Measurements from ENCODE around the gene EVC.

The EVC gene

DNA sequence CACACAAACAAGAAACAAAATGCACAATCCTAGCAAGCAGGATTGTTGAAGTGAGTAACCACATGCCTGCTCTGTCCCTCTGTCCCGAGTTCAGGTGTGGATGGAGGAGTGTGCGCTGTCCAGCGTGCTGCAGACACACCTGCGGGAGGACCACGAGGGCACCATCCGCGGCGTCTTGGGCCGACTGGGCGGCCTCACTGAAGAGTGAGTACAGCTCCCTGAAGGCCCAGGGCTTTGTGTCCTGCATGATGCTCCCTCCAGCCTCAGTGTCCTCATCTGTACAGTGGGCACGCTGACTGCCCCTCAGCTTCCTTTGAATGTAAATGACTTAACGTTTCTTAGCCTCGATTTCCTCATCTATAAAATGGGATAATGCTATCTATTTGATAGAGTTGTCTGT, 82.5 kb downstream of the EVC start:
- Histone ChIP-seq H3K27me3 (ENCODE audit: insufficient read depth, low read depth, severe bottlenecking) (no peaks in the 10 kb centered on the region), H3K9me3 (ENCODE audit: severe bottlenecking) (no peaks in the 10 kb centered on the region), H3K4me3 (ENCODE audit: low read depth, low read length) (no peak overlapping the region), H3K27ac (no peak overlapping the region), H3K36me3 (peaks cover 58% of the 10 kb centered on the region)
- DNase-seq: no peak
- TF ChIP-seq, protein P1, sequence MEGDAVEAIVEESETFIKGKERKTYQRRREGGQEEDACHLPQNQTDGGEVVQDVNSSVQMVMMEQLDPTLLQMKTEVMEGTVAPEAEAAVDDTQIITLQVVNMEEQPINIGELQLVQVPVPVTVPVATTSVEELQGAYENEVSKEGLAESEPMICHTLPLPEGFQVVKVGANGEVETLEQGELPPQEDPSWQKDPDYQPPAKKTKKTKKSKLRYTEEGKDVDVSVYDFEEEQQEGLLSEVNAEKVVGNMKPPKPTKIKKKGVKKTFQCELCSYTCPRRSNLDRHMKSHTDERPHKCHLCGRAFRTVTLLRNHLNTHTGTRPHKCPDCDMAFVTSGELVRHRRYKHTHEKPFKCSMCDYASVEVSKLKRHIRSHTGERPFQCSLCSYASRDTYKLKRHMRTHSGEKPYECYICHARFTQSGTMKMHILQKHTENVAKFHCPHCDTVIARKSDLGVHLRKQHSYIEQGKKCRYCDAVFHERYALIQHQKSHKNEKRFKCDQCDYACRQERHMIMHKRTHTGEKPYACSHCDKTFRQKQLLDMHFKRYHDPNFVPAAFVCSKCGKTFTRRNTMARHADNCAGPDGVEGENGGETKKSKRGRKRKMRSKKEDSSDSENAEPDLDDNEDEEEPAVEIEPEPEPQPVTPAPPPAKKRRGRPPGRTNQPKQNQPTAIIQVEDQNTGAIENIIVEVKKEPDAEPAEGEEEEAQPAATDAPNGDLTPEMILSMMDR (IDR thresholded peaks at IDR 0.05; ENCODE audit: low read depth, low read length): no peak

DNA sequence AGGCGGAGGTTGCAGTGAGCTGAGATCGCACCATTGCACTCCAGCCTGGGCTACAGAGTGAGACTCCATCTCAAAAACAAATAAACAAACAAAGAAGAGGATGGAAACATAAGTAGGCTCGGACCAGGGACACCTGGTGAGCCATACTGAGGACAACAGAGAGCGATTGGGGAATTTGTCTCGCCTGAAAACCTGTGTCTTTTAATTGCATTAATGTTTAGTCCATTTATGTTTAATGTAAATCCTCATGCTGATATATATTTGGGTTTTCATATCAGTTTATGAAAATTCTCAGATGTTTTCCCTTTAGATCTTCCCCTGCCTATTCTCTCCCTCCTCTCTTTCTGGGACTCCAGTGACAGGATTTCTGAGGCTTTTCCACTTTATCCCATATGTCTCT, 84.6 kb downstream of the EVC start:
- TF ChIP-seq, protein P1 (IDR thresholded peaks at IDR 0.05; ENCODE audit: low read depth, low read length): no peak
- Histone ChIP-seq H3K27ac (no peak overlapping the region), H3K36me3 (peaks cover 60% of the 10 kb centered on the region), H3K27me3 (ENCODE audit: insufficient read depth, low read depth, severe bottlenecking) (no peaks in the 10 kb centered on the region), H3K9me3 (ENCODE audit: severe bottlenecking) (no peaks in the 10 kb centered on the region), H3K4me3 (ENCODE audit: low read depth, low read length) (no peak overlapping the region)
- DNase-seq: no peak

DNA sequence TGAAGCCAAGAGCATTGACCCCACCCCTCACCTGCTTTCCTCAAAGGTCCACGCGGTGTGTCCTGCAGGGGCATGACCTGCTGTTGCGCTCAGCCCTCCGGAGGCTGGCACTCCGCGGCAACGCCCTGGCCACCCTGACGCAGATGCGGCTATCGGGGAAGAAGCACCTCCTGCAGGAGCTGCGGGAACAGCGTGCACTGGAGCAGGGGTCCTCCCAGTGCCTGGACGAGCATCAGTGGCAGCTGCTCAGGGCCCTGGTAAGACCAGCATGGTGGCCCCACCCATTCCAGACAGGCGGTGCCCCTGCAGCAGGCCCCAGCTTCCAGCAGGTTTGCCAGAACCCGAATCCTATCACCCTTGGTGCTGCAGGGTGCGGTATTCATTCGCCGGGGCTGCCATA, 86.0 kb downstream of the EVC start:
- Histone ChIP-seq H3K27ac (no peak overlapping the region), H3K4me3 (ENCODE audit: low read depth, low read length) (no peak overlapping the region), H3K9me3 (ENCODE audit: severe bottlenecking) (no peaks in the 10 kb centered on the region), H3K27me3 (ENCODE audit: insufficient read depth, low read depth, severe bottlenecking) (no peaks in the 10 kb centered on the region), H3K36me3 (peaks cover 70% of the 10 kb centered on the region)
- no peak for DNase-seq
- TF ChIP-seq, protein P1 (IDR thresholded peaks at IDR 0.05; ENCODE audit: low read depth, low read length): no peak

DNA sequence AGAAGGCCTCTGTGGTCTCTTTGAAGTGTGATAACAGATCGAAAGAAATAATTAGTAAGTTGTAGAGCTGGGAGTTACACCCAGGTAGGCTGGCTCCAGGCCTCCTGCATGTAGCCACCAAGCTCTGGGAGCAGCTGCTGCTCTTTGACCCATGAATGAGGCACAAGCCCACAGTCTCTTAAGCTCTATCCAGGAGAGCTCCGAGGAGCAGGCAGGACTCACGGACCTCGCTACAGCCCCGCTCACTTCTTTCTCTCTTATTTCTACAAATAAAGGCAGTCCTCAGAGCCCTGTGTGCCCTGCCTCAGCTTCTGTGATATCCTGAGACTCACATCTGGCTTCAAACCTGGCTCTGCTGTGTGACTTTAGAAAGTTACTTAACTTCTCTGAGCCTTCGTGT, 86.9 kb downstream of the EVC start:
- H3K9me3 ChIP-seq (ENCODE audit: severe bottlenecking): peaks cover 5% of the 10 kb centered on the region
- no peak for DNase-seq
- TF ChIP-seq, protein P1 (IDR thresholded peaks at IDR 0.05; ENCODE audit: low read depth, low read length): no peak
- peaks cover 76% of the 10 kb centered on the region for H3K36me3 ChIP-seq
- no peak overlapping the region for H3K27ac ChIP-seq
- no peak overlapping the region for H3K4me3 ChIP-seq (ENCODE audit: low read depth, low read length)
- no peaks in the 10 kb centered on the region for H3K27me3 ChIP-seq (ENCODE audit: insufficient read depth, low read depth, severe bottlenecking)

DNA sequence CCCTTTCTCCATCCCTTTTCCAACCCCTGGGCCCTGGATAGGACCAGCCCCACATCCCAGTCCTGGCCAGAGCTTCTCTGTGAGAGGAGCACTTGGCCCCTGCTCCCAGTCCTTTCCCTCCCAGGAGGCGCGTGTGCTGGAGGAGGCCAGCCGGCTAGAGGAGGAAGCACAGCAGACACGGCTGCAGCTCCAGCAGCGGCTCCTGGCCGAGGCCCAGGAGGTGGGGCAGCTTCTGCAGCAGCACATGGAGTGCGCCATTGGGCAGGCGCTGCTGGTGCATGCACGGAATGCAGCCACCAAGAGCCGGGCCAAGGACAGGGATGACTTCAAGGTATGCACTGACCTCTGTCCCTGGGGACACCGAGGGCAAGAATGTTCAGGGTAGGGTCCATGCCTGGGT, 87.5 kb downstream of the EVC start:
- Histone ChIP-seq H3K4me3 (ENCODE audit: low read depth, low read length) (no peak overlapping the region), H3K9me3 (ENCODE audit: severe bottlenecking) (peaks cover 7% of the 10 kb centered on the region), H3K27ac (no peak overlapping the region), H3K27me3 (ENCODE audit: insufficient read depth, low read depth, severe bottlenecking) (no peaks in the 10 kb centered on the region), H3K36me3 (peaks cover 80% of the 10 kb centered on the region)
- TF ChIP-seq, protein P1 (IDR thresholded peaks at IDR 0.05; ENCODE audit: low read depth, low read length): no peak
- no peak for DNase-seq

DNA sequence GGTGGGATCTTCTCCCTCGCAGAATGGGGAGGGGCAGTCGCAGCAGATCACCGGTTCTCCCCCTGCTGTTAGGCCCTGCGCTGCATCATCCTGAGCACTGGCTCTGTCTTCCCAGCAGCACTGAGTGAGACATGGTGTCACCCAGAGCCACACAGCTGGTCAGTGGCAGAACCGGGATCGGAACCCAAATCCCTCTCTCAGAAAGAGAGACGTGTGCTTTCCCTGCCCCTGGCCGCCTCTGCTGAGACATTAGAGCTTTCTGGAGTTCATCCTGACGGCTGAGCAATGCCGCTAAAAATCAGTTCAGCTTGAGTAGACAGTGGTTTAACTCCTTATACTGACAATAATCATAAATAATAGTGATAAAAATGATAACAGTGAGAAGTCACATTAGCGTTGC, 87.9 kb downstream of the EVC start:
- H3K4me3 ChIP-seq (ENCODE audit: low read depth, low read length): no peak overlapping the region
- H3K27ac ChIP-seq: no peak overlapping the region
- H3K36me3 ChIP-seq: peaks cover 75% of the 10 kb centered on the region
- H3K27me3 ChIP-seq (ENCODE audit: insufficient read depth, low read depth, severe bottlenecking): no peaks in the 10 kb centered on the region
- H3K9me3 ChIP-seq (ENCODE audit: severe bottlenecking): peaks cover 7% of the 10 kb centered on the region
- DNase-seq: no peak
- TF ChIP-seq, protein P1 (IDR thresholded peaks at IDR 0.05; ENCODE audit: low read depth, low read length): no peak
